Mesenchymal stem cell (in vitro differentiated cells and primary cell): ENCODE data around the gene PYGB.

Experiments used
- DNase-seq: peaks from one replicate; pipeline ENCODE4 v3.0.0-alpha.2; 2013
- H2AFZ ChIP-seq: one replicate; pipeline ENCODE4 v1.6.1; 2013; ENCODE audit warnings: low read depth, mild to moderate bottlenecking, control low read depth, inconsistent platforms, low read length, moderate library complexity
- H2AK5ac ChIP-seq: 2 replicates; pipeline ENCODE4 v1.6.1; 2013; ENCODE audit warnings: low read length, moderate library complexity, mild to moderate bottlenecking, inconsistent platforms; ENCODE audit not compliant: severe bottlenecking
- H2BK120ac ChIP-seq: one replicate; pipeline ENCODE4 v1.6.1; 2013; ENCODE audit warnings: low read depth, mild to moderate bottlenecking, inconsistent platforms, low read length, moderate library complexity
- H2BK12ac ChIP-seq, 2 experiments: one replicate each; pipeline ENCODE4 v1.6.1; 2013; ENCODE audit warnings: inconsistent platforms in 2 of 2, low read length in 2 of 2, mild to moderate bottlenecking in 2 of 2, moderate library complexity in 2 of 2, control low read depth in 1 of 2
- H2BK15ac ChIP-seq: one replicate; pipeline ENCODE4 v1.6.1; 2013; ENCODE audit warnings: mild to moderate bottlenecking, low read depth, inconsistent platforms; ENCODE audit not compliant: poor library complexity, severe bottlenecking
- H2BK5ac ChIP-seq: 2 replicates; pipeline ENCODE4 v1.6.1; 2013; ENCODE audit warnings: low read depth, mild to moderate bottlenecking, low read length, control low read depth, inconsistent platforms; ENCODE audit not compliant: poor library complexity, severe bottlenecking
- H3K14ac ChIP-seq, 2 experiments: one replicate each; pipeline ENCODE4 v1.6.1; 2013; ENCODE audit warnings: inconsistent platforms in 2 of 2, low read length in 2 of 2, control low read depth in 1 of 2, mild to moderate bottlenecking in 1 of 2, moderate library complexity in 1 of 2
- H3K18ac ChIP-seq, 2 experiments: one replicate each; pipeline ENCODE4 v1.6.1; 2013; ENCODE audit warnings: inconsistent platforms in 2 of 2, low read length in 2 of 2, control low read depth in 1 of 2, low read depth in 1 of 2, mild to moderate bottlenecking in 1 of 2
- H3K23ac ChIP-seq, 2 experiments: one replicate each; pipeline ENCODE4 v1.6.1; 2013; ENCODE audit warnings: inconsistent platforms in 2 of 2, low read length in 2 of 2, mild to moderate bottlenecking in 2 of 2, moderate library complexity in 2 of 2, control low read depth in 1 of 2
- H3K27ac ChIP-seq: 2 replicates; pipeline ENCODE4 v1.5.1; 2013; ENCODE audit warnings: mild to moderate bottlenecking, moderate library complexity, low read length, control low read depth, inconsistent platforms; ENCODE audit not compliant: poor library complexity, severe bottlenecking
- H3K27me3 ChIP-seq, 2 experiments: 2 replicates each; pipeline versions ENCODE4 v1.6.1 to v1.7.0; 2013; ENCODE audit warnings: low read length in 2 of 2, mild to moderate bottlenecking in 2 of 2, moderate library complexity in 2 of 2, control low read depth in 1 of 2, inconsistent platforms in 1 of 2; ENCODE audit not compliant: control insufficient read depth in 1 of 2, insufficient read depth in 1 of 2
- H3K36me3 ChIP-seq, 2 experiments: 2 replicates each; pipeline versions ENCODE4 v1.6.1 to v1.7.0; 2013; ENCODE audit warnings: low read length in 2 of 2, control low read depth in 1 of 2, inconsistent platforms in 1 of 2, low read depth in 1 of 2, mild to moderate bottlenecking in 1 of 2; ENCODE audit not compliant: insufficient read depth in 2 of 2, control insufficient read depth in 1 of 2
- H3K4ac ChIP-seq, 2 experiments: one replicate each; pipeline ENCODE4 v1.6.1; 2013; ENCODE audit warnings: inconsistent platforms in 2 of 2, low read length in 2 of 2, mild to moderate bottlenecking in 2 of 2, moderate library complexity in 2 of 2, control low read depth in 1 of 2, low read depth in 1 of 2
- H3K4me1 ChIP-seq: 2 replicates; pipeline ENCODE4 v1.6.1; 2013; ENCODE audit warnings: low read depth, low read length, control low read depth; ENCODE audit not compliant: control insufficient read depth, insufficient read depth
- H3K4me2 ChIP-seq: 2 replicates; pipeline ENCODE4 v1.6.1; 2013; ENCODE audit warnings: low read length, mild to moderate bottlenecking, inconsistent platforms; ENCODE audit not compliant: poor library complexity, severe bottlenecking
- H3K4me3 ChIP-seq, 2 experiments: 2 replicates each; pipeline versions ENCODE4 v1.5.1 to v1.7.0; 2013; ENCODE audit warnings: low read length in 2 of 2, mild to moderate bottlenecking in 2 of 2, control low read depth in 1 of 2, low read depth in 1 of 2; ENCODE audit not compliant: insufficient read depth in 1 of 2
- H3K79me1 ChIP-seq: replicated peaks from 2 replicates; pipeline ENCODE4 v1.6.1; 2013; ENCODE audit warnings: mild to moderate bottlenecking, control low read depth, low read length, inconsistent platforms; ENCODE audit not compliant: poor library complexity, severe bottlenecking
- H3K9ac ChIP-seq: 2 replicates; pipeline ENCODE4 v1.7.0; 2013; ENCODE audit warnings: mild to moderate bottlenecking, low read length, moderate library complexity
- H3K9me3 ChIP-seq: 2 replicates; pipeline ENCODE4 v1.7.0; 2013; ENCODE audit warnings: mild to moderate bottlenecking, low read length; ENCODE audit not compliant: control insufficient read depth
- H4K8ac ChIP-seq: one replicate; pipeline ENCODE4 v1.6.1; 2013; ENCODE audit warnings: inconsistent platforms, mild to moderate bottlenecking, low read length, moderate library complexity
- H4K91ac ChIP-seq: one replicate; pipeline ENCODE4 v1.6.1; 2013; ENCODE audit warnings: mild to moderate bottlenecking, low read length, inconsistent platforms
- WGBS: methylation state at CpG from one replicate; pipeline ENCODE4 v1.1.7; 2013; ENCODE audit warnings: mixed read lengths; 5-methylcytosine and 5-hydroxymethylcytosine counted together

Gene PYGB

GRCh38 chr20:25285856-25286798, 38.2 kb downstream of the PYGB start:
- DNase-seq: no peak
- H3K4ac ChIP-seq: no peak overlapping the region
- no peak overlapping the region for H3K4me3 ChIP-seq
- no peak overlapping the region for H4K8ac ChIP-seq
- no peak overlapping the region for H3K4me2 ChIP-seq
- H3K79me1 ChIP-seq: peaks cover 55% of the 10 kb centered on the region
- H2BK12ac ChIP-seq: no peak overlapping the region
- no peaks in the 10 kb centered on the region for H3K27me3 ChIP-seq
- H3K36me3 ChIP-seq: peaks cover 95 to 100% of the 10 kb centered on the region in 2 experiments
- H2BK120ac ChIP-seq: no peak overlapping the region
- H2BK15ac ChIP-seq: no peak overlapping the region
- no peak overlapping the region for H2AK5ac ChIP-seq
- H3K27ac ChIP-seq: no peak overlapping the region
- peaks cover 22% of the 10 kb centered on the region for H3K4me1 ChIP-seq
- no peak overlapping the region for H3K23ac ChIP-seq
- no peak overlapping the region for H3K18ac ChIP-seq
- no peak overlapping the region for H3K9ac ChIP-seq
- H2AFZ ChIP-seq: no peak overlapping the region
- no peaks in the 10 kb centered on the region for H3K9me3 ChIP-seq
- no peak overlapping the region for H2BK5ac ChIP-seq
- WGBS: 93% methylated on average over 24 of the region's 24 CpGs
- no peak overlapping the region for H4K91ac ChIP-seq
- H3K14ac ChIP-seq: no peak overlapping the region

- no peak overlapping the region for H3K23ac ChIP-seq
- no peaks in the 10 kb centered on the region for H3K27me3 ChIP-seq
- no peak overlapping the region for H3K27ac ChIP-seq
- no peaks in the 10 kb centered on the region for H3K9me3 ChIP-seq
- WGBS: 96% methylated on average over 12 of the region's 12 CpGs
- H2BK12ac ChIP-seq: no peak overlapping the region
- no peak overlapping the region for H2BK120ac ChIP-seq
- H3K18ac ChIP-seq: no peak overlapping the region
- H4K91ac ChIP-seq: no peak overlapping the region
- no peak overlapping the region for H2BK15ac ChIP-seq
- H4K8ac ChIP-seq: no peak overlapping the region
- no peak overlapping the region for H3K4ac ChIP-seq
- peaks cover 95 to 100% of the 10 kb centered on the region in 2 experiments for H3K36me3 ChIP-seq
- no peak overlapping the region for H3K9ac ChIP-seq
- H3K79me1 ChIP-seq: peaks cover 56% of the 10 kb centered on the region
- H3K4me2 ChIP-seq: no peak overlapping the region
- no peak overlapping the region for H2BK5ac ChIP-seq
- H3K14ac ChIP-seq: no peak overlapping the region
- no peak for DNase-seq
- peaks cover 16% of the 10 kb centered on the region for H3K4me1 ChIP-seq
- H3K4me3 ChIP-seq: no peak overlapping the region
- H2AFZ ChIP-seq: no peak overlapping the region
- H2AK5ac ChIP-seq: no peak overlapping the region
These were observed 39.0 kb downstream of the PYGB start for GRCh38 chr20:25286917-25287316.

GRCh38 chr20:25287631-25288290, 39.9 kb downstream of the PYGB start:
- Histone ChIP-seq H3K9me3 (no peaks in the 10 kb centered on the region), H3K18ac (no peak overlapping the region), H4K91ac (no peak overlapping the region), H3K36me3 (peaks cover 95 to 100% of the 10 kb centered on the region in 2 experiments), H3K4ac (no peak overlapping the region), H3K14ac (no peak overlapping the region), H3K4me2 (no peak overlapping the region), H2AK5ac (no peak overlapping the region), H3K27me3 (no peaks in the 10 kb centered on the region), H3K9ac (no peak overlapping the region), H4K8ac (no peak overlapping the region), H2BK120ac (no peak overlapping the region), H2BK5ac (no peak overlapping the region), H3K4me1 (peaks cover 8% of the 10 kb centered on the region), H2AFZ (no peak overlapping the region), H3K27ac (no peak overlapping the region), H2BK12ac (no peak overlapping the region), H3K23ac (no peak overlapping the region), H3K4me3 (no peak overlapping the region), H3K79me1 (peaks cover 57% of the 10 kb centered on the region), H2BK15ac (no peak overlapping the region)
- DNase-seq: no peak
- 97% methylated on average over 14 of the region's 16 CpGs for WGBS
